Vagina (tissue), 2 donors: ENCODE results near the gene CSF3R.

Experiments used
- CTCF ChIP-seq, 3 experiments: fragments of 450-650 bp in 2 of 3; fragments of 200-600 bp in 1 of 3; sonication (generic) in 1 of 3; IDR thresholded peaks; one replicate each; pipeline ENCODE4 v1.5.1; 2017 to 2019; ENCODE audit warnings: antibody characterized with exemption in 3 of 3, mild to moderate bottlenecking in 2 of 3, moderate library complexity in 2 of 3
- POLR2A ChIP-seq, 2 donors: fragments of 450-650 bp; IDR thresholded peaks; one replicate each; pipeline ENCODE4 v1.6.1; 2017; ENCODE audit warnings: antibody characterized with exemption in 2 of 2, mild to moderate bottlenecking in 2 of 2, moderate library complexity in 2 of 2
- POLR2AphosphoS5 ChIP-seq, 2 donors: sonication (generic); formaldehyde crosslinking; IDR thresholded peaks; one replicate each; pipeline ENCODE4 v1.9.0; 2017; ENCODE audit warnings: antibody characterized with exemption in 2 of 2, mild to moderate bottlenecking in 2 of 2, low read depth in 1 of 2; ENCODE audit not compliant: insufficient read depth in 1 of 2

- TF ChIP-seq CTCF (IDR thresholded peaks at IDR 0.05) (no peak), POLR2AphosphoS5 (IDR thresholded peaks at IDR 0.05; ENCODE audit: insufficient read depth in 1 of 2, low read depth in 1 of 2) (no peak), POLR2A (IDR thresholded peaks at IDR 0.05) (no peak)
These were observed 30.1 kb upstream of the CSF3R start for GRCh38 chr1:36512842-36513241.
